Stimulated activated CD8-positive, alpha-beta memory T cell treated with anti-CD3 and anti-CD28 coated beads, Interleukin-7, amount 100 ng/mL, for 4 hours (primary cell): ENCODE measurements around the gene ARID5B.
"Not testable (repeated sequence)": the region's sequence is repeated elsewhere in the genome, so short reads cannot be mapped to it uniquely, and the experiment has no call there.

Source experiments
- DNase-seq, 2 donors: peaks; one replicate each; pipeline ENCODE4 v3.0.0-alpha.2; 2020; ENCODE audit warnings: low read depth in 2 of 2

The ARID5B gene

DNA sequence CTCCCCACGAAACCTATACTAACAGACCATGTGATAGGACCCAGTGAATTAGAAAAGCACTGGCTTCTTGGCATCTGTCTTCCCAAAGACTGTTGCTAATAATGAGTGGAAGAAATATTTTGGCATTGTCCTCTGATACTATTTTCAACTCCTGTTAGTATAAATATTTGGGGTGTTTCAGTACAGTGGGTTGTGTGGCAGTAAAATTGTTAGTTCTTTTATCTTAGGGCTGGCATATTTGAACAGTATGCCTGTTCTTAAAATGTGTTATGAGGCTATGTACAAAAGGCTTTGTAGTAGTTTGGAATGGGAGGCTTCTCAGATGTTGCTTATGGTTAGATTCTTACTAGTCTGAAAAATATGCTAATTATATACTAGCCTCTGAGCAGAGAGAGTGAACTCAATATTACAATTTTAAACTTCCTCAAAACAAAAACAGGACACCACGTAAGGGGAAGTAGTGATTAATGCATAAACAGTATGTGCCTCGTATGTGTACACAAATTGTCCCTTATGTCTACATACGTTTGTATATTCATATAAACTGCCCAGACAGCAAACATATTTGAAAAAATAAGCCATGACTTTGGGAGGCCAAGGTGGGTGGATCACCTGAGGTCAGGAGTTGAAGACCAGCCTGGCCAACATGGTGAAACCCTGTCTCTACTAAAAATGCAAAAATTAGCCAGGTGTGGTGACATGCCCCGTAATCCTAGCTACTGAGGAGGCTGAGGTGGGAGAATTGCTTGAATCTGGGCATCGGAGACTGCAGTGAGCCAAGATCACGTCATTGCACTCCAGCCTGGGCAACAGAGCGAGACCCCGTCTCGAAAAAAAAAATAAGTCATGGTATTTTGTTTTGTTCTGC lies 115.4 kb downstream of the ARID5B start:
- no peak for DNase-seq

DNA sequence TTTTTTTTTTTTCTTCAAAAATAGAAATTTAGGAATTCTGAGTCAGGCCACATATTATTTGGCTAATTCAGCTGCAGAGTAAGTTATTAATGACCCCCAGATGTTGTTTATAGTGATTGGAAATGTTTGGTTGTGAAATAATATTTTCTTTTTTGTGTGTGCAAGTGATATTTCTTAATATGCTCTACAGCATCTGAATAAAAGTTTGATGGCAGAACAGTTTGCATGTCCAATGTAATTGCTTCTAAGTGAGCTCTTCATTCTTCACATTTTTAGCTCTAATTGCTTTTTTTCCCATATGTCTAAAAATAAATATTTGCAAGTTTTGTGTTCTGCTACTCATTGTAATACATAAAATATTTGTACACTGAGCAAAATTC lies 116.0 kb downstream of the ARID5B start:
- DNase-seq, result no peak

DNA sequence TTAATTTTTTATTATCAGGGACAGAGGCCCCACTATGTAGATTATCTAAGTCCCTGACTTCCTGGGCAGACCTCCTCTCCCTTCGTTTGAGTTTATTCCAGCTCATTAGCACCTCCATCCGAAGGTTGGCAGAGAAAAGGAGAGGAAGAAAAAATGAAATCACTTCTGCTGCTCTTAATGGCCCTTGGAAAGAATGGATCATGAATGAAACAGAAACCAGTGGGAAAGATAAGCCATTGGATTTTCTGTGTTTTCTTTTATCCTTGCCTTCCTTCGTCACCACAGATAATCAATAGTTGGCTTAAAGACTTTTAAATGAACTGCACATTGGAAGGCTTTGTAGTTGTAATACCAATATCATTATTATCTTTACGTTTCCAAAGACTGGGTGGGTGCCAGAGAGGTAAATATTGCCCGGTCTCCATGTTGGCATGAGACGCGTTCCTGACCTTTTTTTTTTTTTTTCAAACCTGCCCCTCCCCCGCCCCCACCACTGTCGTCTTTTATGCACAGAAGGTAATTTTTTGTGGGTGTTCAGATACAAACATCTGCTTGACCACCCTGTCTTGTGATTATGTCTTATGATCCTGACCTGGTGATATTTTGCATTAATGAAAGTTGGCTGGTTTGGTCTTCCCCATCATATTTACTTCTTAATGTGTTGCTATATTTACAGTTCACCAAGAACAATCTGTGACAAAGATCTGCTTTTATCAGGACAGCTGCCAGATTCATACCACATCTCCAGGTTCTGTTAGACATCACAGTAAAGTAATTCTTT lies 116.8 kb downstream of the ARID5B start:
- no peak for DNase-seq

DNA sequence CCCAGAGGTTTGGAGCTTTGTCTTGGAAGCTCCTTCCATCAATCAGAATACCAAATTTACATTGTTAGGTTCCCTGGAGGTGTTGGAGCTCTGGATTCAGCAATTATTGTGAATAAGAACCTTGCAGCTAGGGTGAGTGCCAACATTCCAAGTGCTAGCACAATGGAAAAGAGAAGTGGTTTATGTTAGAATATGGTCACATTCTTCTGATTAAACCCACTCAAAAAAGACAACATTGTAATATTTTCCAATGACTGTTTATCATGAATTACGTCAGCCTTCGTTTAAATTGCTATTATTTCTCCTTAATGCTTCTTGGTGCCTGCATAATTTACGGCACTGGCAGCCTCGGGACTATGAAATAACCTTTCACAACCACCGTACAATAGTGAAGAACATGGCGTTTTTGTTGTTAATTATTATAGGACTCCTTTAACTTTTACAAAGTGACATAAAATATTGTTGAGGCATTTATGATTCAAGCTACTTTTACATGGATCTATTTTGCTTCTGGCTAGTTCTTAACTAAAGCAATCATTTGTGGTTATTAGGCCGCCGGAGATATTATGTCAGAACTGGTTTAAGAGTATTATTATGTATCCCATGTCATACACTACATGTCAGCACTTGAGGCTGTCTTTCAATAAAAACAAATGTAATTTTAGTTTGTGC lies 117.7 kb downstream of the ARID5B start:
- no peak for DNase-seq

DNA sequence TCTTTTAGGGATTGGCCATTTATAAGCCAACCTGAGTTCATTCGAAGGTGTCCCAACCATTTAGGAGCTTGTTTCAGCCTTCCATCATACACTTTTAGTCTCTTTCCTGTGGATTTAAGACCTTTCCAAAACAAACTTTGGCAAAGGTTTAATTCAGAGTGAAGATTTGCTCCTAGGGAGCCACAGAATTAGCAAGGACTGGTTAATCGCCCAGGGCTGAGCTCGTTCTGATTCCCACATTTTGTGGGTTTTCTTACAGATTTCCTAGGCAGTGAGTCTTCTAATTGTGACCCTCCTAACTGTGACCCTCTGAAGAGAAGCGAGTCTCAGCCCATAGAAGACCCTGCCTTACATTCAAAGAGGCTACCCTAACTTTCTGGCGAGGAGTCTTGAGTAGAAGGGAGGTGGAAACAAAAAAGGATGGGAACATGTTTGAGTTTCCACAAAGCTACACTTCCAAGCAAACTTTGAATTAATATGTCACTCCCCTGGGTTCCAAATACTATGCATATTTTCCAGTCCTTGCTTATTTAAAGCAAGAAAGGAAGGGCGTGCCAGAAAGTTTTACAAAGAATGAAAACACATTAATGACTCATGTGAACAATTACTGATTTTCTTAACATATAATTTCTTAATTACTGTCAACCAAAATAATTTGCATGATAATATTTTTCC lies 118.3 kb downstream of the ARID5B start:
- no peak for DNase-seq

DNA sequence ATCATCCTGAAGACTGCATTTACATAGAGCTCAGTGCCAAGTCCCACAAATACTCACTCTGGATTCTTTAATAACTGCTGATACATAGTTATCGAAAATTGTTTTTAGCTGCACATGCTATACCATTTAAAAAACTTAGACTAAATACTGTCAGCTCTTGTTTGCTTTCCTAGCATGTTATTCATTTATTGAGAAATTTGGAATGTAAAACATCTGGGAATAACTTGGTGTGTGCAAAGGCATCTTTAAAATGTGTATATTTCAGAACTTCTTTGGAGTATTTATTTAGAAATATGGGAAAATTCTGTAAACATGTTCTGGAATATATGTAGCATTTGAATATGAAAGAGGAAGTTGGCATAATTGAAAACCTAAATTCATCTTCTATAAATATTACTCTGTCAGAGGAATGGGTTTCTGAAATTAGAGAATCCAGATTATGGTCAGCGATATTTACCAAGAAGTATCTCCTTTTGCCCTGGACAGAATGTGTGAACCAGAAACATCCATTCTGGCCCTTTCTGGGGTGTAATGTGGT lies 119.7 kb downstream of the ARID5B start:
- no peak for DNase-seq

DNA sequence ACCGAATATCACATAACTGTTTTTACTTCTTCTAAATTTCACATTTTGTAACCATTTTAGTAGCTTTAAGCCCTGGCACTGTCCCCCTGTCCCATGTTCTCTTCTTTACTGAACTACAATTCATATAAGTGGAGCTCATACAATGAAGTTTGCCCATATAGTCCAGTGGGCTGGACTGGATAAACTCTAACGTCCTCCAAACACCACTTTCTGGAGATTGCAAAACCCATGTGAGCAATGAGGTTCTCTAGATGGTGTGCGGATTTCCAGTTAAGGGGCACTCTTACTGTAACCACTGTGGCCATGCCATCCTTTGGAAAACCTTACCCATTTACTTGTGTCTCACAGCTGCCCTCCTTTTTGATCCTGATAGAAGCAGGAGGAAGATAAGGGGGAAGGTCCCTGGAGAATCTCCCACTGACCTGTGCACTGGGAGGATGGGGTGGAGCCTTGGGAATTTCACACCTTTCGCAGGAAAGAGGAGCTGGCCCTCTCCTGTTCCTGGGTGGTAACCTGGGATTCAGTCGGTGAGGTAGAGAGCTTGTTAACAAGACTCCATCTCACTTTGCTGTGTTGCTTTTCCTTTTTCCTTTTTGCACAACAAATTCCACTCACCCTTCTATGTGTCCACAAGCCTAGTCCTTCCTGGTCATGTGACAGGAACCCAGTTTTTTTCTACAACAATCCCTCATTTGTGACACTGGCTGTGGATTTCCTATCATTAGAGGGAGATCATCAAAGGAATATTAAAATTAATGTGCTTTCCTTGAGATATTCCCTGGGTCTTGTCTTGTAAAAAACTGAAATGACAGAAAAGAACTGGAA lies 120.7 kb downstream of the ARID5B start:
- DNase-seq, result no peak

DNA sequence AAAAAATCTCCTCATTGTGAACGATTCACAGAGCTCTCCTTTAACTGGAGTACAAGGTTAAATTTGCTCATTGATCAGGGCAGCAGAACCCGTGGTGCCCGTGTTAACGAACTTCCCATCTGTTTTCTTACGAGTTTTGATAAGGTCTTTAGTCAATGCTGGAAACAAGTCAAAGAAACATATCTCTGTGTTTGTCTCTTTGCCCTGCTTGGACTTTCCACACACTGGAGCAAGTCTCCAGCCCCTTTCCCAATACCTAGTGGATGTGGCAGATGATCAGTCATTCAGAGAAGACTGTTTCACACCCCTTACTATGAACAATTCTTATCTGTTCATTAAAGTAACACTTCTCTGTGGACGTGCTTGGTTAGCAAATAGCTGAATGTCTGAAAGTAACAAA lies 121.3 kb downstream of the ARID5B start:
- no peak for DNase-seq

DNA sequence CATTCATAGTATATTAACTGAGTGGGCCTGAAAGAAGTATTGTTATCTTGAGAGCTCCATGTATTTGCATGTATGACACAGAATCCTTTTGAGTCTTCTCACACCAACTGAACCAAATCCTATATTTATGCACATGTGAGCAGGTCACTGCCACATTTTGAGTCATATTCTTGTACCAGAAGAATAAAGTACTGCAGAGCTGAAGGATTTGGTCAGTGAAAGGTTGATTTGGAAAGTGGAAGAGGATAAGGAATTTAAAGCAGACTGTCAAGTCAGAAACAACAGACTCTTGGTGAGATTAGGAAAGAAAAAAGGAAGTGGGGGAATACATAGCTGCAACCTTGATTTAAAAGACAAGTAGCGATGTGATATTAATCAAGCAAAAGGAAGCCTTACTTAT lies 121.8 kb downstream of the ARID5B start:
- DNase-seq, result no peak

DNA sequence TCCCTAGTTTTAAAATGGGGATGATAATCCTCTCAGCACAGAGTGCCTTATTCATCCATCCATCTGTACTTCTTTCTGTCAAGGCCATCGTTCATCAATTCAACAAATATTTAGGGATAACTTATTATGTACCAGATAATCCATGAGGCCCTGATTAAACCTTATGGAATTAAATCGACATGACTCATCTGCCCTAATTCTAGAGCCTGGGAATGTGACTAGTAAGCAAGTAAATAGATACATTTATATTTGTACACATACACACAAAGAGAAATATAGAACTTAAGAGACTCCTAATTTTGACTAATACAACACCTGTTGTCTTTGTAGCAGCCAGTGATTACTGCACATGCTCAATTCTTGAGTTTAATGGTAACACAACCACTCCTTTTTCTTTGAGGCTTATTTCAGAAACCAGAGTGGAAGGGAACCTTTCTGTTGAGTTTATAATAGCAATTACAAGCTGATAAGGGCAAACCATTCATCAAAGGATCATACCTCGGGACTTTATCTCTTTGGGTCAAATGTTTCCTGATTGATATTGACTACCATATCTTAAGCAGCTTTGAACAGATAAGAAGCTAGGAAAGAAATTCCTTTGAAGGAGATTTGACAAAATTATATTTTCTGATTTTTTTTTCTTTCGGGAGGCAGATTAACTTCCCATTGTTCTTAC lies 122.7 kb downstream of the ARID5B start:
- no peak for DNase-seq

DNA sequence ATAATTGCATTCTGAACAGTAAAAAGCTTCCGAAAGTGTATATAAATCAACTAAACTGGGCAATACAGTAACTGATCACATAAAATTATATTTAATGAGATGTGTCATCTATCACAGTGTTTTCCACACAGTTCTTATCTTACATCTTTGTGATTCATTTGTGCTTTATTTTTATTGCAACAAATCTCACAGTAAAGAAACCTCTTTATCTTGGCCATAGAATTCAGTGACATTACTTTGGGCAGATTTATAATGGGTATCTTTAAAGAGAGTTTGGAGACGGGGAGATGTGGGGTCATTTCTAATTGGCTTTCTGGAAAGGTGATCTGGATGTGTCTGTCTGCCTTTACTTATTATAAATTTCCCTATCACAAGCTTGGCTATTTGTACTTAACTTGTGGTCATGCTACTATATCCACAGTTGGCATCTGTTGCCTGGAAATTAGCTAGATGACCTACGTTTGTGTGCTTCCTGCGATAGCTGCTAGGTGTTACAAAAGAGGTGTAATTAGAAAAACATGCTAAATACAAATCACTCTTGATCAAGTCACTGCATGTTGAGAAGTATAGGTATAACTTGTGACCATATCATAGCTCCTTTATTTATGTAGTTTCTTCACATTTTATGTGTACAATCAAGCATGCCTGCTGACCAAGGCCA lies 123.8 kb downstream of the ARID5B start:
- no peak for DNase-seq

DNA sequence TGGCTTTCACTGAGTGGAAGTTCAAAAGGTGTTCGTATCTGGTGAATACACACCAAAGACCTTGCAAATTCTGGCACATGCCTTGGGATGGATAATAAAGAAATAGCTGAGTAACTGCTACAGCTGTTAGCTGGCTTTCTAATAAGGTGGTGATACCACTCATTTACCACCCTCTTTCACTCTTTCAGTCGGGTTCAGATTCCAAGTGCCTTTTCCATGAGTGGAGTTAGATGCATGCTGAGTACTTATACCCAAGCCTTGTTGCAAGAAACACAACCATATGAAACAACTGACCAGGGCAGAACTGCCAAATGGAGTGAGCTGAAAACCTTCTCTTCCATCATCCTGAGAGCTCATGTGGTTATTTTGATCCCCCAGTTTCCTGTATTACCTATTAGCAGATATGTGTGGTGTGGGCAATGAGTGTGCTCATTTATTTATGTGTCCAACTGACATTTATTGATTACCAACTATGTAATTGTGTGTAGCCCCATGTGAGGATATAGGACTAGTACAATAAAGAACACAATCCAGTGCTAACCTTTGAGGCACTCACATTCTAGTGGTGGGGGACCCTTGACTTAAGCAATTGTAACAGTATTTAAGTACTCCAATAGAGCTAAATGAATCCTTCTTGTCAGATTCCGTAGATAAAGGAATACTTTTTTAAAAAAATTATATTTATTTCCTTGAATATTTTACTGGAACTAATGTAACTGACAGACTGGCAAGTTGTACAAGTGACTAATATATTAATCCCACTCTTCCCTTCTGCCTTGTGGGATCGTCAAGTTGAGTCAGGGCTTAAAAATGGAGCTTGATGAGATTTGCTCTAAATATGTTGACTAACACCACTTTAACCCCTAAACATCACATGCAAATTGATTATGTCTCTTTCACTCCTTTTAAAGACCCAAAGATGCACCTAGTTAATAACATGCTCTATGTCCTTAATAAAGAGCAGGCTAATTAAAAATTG lies 124.7 kb downstream of the ARID5B start:
- DNase-seq, result no peak

DNA sequence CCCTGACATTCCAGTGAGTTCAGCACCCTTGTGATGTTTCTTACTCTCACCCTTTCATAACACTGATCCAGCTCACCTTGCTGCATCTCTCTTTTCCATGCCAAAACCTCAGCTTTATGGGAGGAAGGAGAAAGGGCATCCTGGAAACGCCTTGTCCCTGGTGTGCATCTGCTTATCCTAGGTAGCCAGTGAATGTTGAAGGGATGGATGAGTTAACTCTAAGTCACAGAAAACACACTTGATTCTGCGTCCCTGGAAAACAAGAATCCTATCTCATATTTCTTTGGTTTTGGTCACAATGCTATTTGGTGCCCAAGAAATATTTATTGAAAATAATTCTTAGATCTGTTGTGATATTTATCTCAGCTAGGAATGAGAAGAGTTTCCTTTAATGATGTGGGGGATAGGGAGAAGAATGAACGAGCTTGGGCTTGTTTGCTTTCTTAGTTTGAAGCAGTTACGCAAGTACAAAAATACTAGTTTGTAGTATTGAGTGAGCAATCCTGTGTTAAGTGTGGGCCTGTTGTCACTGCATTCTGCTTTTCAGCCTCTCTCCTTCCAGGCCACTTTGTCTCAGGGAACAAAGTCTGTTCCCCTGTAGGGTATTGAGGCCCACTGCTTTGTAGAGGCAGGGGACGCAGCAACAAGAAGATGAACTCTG lies 126.5 kb downstream of the ARID5B start:
- DNase-seq, result no peak

DNA sequence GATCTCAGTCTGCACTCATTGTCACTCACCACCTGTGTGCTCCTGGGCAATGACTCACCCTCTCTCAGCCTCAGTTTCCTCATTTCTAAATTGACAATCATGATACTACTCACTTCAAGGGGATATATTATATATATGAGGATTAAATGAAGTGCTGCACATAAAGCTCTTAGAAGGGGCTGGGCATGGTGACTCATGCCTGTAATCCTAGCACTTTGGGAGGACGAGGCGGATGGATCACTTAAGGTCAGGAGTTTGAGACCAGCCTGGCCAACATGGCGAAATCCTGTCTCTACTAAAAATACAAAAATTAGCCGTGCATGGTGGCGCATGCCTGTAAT lies 127.0 kb downstream of the ARID5B start:
- DNase-seq, result not testable (repeated sequence)

DNA sequence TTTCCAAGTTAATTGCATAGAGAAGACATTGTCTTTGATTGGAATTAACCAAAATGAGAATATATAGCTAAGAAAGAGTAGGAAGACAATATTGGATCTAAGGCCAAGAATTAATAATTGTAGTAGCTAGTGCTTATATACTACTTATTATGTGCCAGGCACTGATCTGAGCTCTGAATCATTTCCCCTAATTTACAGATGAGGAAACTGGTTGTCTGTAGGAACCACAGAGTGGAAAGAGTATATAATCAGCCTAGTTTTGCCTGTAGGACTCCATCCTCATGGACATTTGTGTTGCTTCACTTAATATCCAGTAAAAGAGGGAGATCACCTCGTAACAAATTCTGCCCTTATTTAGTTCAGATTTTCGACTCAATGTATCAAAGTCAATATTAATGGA lies 127.9 kb downstream of the ARID5B start:
- no peak for DNase-seq

DNA sequence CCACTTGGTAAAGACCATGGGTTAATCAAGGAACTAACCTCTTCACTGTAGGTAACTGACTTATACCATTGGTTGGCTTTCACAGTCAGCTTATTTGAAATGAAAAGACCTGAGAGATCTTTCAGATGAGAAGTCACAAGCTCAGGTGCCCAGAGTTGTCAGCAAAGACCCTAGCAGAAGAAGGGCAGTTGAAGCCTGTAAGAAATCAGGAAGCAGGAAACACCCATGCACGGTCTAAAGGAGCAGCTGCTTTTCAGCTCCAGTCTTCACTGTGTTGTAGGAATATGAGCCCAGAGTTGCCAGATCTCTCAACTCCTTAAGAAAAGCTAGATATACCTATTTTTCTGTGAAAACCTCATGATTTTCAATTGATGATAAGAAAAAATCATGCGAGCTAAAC lies 130.0 kb downstream of the ARID5B start:
- DNase-seq, result no peak

DNA sequence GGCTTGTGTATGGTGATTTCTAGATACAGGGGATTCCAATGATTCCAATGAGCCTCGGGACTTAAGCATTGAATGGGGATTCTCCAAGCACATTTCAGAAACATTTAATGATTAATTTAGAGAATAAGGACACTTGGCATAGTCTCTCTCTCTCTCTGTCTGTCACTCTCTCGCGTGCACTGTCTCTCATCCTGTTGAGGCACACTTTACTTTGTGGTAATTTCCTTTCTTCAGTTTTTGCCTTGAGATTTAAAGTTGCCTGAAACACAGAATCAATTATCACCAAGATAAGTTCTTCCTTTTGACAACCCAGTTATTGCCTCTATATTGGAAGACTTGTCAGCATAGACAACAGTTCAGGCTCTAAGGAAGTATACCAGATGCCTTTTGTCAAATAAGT lies 131.6 kb downstream of the ARID5B start:
- no peak for DNase-seq

DNA sequence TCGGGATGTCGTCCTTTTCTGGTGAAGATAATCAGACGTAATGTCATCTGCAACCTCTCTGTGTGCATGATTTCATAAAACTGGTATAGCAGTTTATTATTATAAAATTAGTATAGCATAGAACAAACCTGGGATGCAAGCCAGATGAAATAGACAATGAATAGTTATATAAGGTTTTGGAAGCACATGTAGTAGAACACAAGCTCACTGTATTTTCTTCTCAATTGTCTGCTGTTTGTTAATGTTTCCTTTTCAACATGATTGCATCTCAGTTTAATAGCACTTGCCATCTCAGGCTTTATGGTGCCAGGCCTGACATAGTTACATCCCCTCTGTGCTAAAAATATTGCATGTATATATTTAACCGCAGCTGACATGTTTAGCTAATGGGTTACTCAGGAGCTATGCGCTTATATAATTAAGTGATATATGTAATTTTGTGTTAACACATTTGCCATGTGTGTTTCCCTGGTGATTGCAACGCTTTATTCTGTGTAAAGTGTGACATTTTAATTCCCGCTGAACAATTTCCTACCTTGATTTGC lies 132.7 kb downstream of the ARID5B start:
- DNase-seq, result no peak
